IPS DF 6.9 (cell line): ENCODE measurements around the gene EID3.
"Not testable (repeated sequence)": the region's sequence is repeated elsewhere in the genome, so short reads cannot be mapped to it uniquely, and the experiment has no call there.

Experiments used
- DNase-seq: peaks from one replicate; pipeline ENCODE4 v3.0.0-alpha.2; 2013; ENCODE audit warnings: low read depth, low spot score
- H3K27ac ChIP-seq: one replicate; pipeline ENCODE4 v1.5.1; 2013; ENCODE audit warnings: low read length, control low read depth
- H3K27me3 ChIP-seq: 2 replicates; pipeline ENCODE4 v1.6.1; 2013; ENCODE audit warnings: mild to moderate bottlenecking, low read length; ENCODE audit not compliant: control insufficient read depth, insufficient read depth
- H3K36me3 ChIP-seq: 2 replicates; pipeline ENCODE4 v1.6.1; 2013; ENCODE audit warnings: low read length; ENCODE audit not compliant: control insufficient read depth, insufficient read depth
- H3K4me1 ChIP-seq: 2 replicates; pipeline ENCODE4 v1.6.1; 2013; ENCODE audit warnings: low read length; ENCODE audit not compliant: control insufficient read depth, insufficient read depth
- H3K4me3 ChIP-seq: 2 replicates; pipeline ENCODE4 v1.5.1; 2013; ENCODE audit warnings: mild to moderate bottlenecking, low read length
- H3K9me3 ChIP-seq: 2 replicates; pipeline ENCODE4 v1.6.1; 2013; ENCODE audit warnings: low read length, inconsistent platforms; ENCODE audit not compliant: control insufficient read depth, insufficient read depth
- WGBS: extraction: QIAGEN DNeasy Blood & Tissue Kit; methylation state at CpG from one replicate; pipeline ENCODE4 v1.1.7; 2013; ENCODE audit warnings: mixed read lengths, missing lambda C conversion rate; ENCODE audit not compliant: insufficient read length, insufficient coverage; 5-methylcytosine and 5-hydroxymethylcytosine counted together

EID3 gene

GRCh38 chr12:104303538-104304151 lies at the start of gene EID3:
TSS of gene EID3 (plus strand) at chr12:104303739. CDS start at chr12:104303935, 196 bp downstream.
- Histone ChIP-seq H3K36me3 (no peaks in the 10 kb centered on the region), H3K27ac (no peak within 1 kb of the TSS), H3K4me1 (peaks cover 5% of the 10 kb centered on the region), H3K27me3 (no peaks in the 10 kb centered on the region), H3K9me3 (no peaks in the 10 kb centered on the region; the same call in 1 of the 2 replicates), H3K4me3 (peak within 1 kb of the TSS; percentile 19; the same call in 1 of the 2 replicates)
- no peak for DNase-seq
- no CpG with 5 or more reads among the region's 63 CpGs for WGBS

- no peaks in the 10 kb centered on the region for H3K9me3 ChIP-seq
- H3K36me3 ChIP-seq: no peaks in the 10 kb centered on the region
- no peaks in the 10 kb centered on the region for H3K4me1 ChIP-seq
- H3K27me3 ChIP-seq: no peaks in the 10 kb centered on the region
- no peak for DNase-seq
- no peak overlapping the region for H3K4me3 ChIP-seq
- no peak overlapping the region for H3K27ac ChIP-seq
Measured at GRCh38 chr12:104257913-104258472, 45.5 kb upstream of the EID3 start.

GRCh38 chr12:104258476-104259067 lies 45.0 kb upstream of the EID3 start:
- Histone ChIP-seq H3K27me3 (no peaks in the 10 kb centered on the region), H3K4me1 (no peaks in the 10 kb centered on the region), H3K4me3 (no peak overlapping the region), H3K36me3 (no peaks in the 10 kb centered on the region), H3K27ac (no peak overlapping the region), H3K9me3 (no peaks in the 10 kb centered on the region)
- no peak for DNase-seq
- no CpG with 5 or more reads among the region's 2 CpGs for WGBS

GRCh38 chr12:104263026-104263425 lies 40.5 kb upstream of the EID3 start:
- no peak overlapping the region for H3K4me3 ChIP-seq
- WGBS: no CpG with 5 or more reads among the region's 4 CpGs
- DNase-seq: no peak
- H3K27me3 ChIP-seq: no peaks in the 10 kb centered on the region
- H3K4me1 ChIP-seq: peaks cover 2% of the 10 kb centered on the region; the same call in 1 of the 2 replicates
- no peak overlapping the region for H3K27ac ChIP-seq
- H3K9me3 ChIP-seq: no peaks in the 10 kb centered on the region
- no peaks in the 10 kb centered on the region for H3K36me3 ChIP-seq

- H3K9me3 ChIP-seq: no peaks in the 10 kb centered on the region
- H3K4me1 ChIP-seq: peaks cover 2% of the 10 kb centered on the region; the same call in 1 of the 2 replicates
- WGBS: no CpG with 5 or more reads among the region's 1 CpG
- H3K4me3 ChIP-seq: no peak overlapping the region
- H3K36me3 ChIP-seq: no peaks in the 10 kb centered on the region
- no peaks in the 10 kb centered on the region for H3K27me3 ChIP-seq
- no peak overlapping the region for H3K27ac ChIP-seq
- no peak for DNase-seq
Measured at GRCh38 chr12:104263580-104264358, 39.8 kb upstream of the EID3 start.

GRCh38 chr12:104265436-104265835 lies 38.1 kb upstream of the EID3 start:
- not testable (repeated sequence) for H3K9me3 ChIP-seq, H3K4me3 ChIP-seq, H3K27ac ChIP-seq, H3K36me3 ChIP-seq, H3K4me1 ChIP-seq, DNase-seq, H3K27me3 ChIP-seq
- WGBS: no CpG with 5 or more reads among the region's 24 CpGs

GRCh38 chr12:104272938-104273337 lies 30.6 kb upstream of the EID3 start:
- no peak for DNase-seq
- Histone ChIP-seq H3K27ac (no peak overlapping the region), H3K4me1 (no peaks in the 10 kb centered on the region), H3K4me3 (no peak overlapping the region), H3K9me3 (no peaks in the 10 kb centered on the region), H3K36me3 (no peaks in the 10 kb centered on the region), H3K27me3 (no peaks in the 10 kb centered on the region)
- no CpG with 5 or more reads among the region's 11 CpGs for WGBS

GRCh38 chr12:104273503-104273902 lies 30.0 kb upstream of the EID3 start:
- no peak for DNase-seq
- H3K9me3 ChIP-seq: no peaks in the 10 kb centered on the region
- no peak overlapping the region for H3K27ac ChIP-seq
- no peaks in the 10 kb centered on the region for H3K4me1 ChIP-seq
- H3K27me3 ChIP-seq: no peaks in the 10 kb centered on the region
- H3K36me3 ChIP-seq: no peaks in the 10 kb centered on the region
- H3K4me3 ChIP-seq: no peak overlapping the region
- no CpG with 5 or more reads among the region's 11 CpGs for WGBS

GRCh38 chr12:104274811-104275210 lies 28.7 kb upstream of the EID3 start:
- H3K27ac ChIP-seq: no peak overlapping the region
- no peak overlapping the region for H3K4me3 ChIP-seq
- H3K36me3 ChIP-seq: no peaks in the 10 kb centered on the region
- no peaks in the 10 kb centered on the region for H3K27me3 ChIP-seq
- H3K9me3 ChIP-seq: no peaks in the 10 kb centered on the region
- H3K4me1 ChIP-seq: no peaks in the 10 kb centered on the region
- WGBS: no CpG with 5 or more reads among the region's 4 CpGs
- no peak for DNase-seq

GRCh38 chr12:104275689-104276088 lies 27.9 kb upstream of the EID3 start:
- H3K4me3 ChIP-seq: no peak overlapping the region
- WGBS: 100% methylated on average over 1 of the region's 5 CpGs
- H3K36me3 ChIP-seq: no peaks in the 10 kb centered on the region
- DNase-seq: no peak
- no peaks in the 10 kb centered on the region for H3K27me3 ChIP-seq
- H3K9me3 ChIP-seq: no peaks in the 10 kb centered on the region
- H3K4me1 ChIP-seq: no peaks in the 10 kb centered on the region
- H3K27ac ChIP-seq: no peak overlapping the region
